ENCODE data around the gene ZNF234.
"Not testable (repeated sequence)": the region's sequence is repeated elsewhere in the genome, so short reads cannot be mapped to it uniquely, and the experiment has no call there.

The ZNF234 gene

DNA sequence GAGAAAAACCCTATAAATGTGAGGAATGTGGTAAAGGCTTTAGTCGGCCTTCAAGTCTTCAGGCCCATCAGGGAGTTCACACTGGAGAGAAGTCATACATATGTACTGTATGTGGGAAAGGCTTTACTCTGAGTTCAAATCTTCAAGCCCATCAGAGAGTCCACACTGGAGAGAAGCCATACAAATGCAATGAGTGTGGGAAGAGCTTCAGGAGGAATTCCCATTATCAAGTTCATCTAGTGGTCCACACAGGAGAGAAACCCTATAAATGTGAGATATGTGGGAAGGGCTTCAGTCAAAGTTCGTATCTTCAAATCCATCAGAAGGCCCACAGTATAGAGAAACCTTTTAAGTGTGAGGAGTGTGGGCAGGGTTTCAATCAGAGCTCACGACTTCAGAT is 35.2 kb downstream of the ZNF234 start:
- DNase-seq: no peak
- H3K9me3 ChIP-seq (ENCODE audit: control insufficient read depth, low read length): peaks cover 46% of the 10 kb centered on the region
- H3K36me3 ChIP-seq (ENCODE audit: control insufficient read depth, insufficient read depth, low read length): peaks cover 51% of the 10 kb centered on the region

DNA sequence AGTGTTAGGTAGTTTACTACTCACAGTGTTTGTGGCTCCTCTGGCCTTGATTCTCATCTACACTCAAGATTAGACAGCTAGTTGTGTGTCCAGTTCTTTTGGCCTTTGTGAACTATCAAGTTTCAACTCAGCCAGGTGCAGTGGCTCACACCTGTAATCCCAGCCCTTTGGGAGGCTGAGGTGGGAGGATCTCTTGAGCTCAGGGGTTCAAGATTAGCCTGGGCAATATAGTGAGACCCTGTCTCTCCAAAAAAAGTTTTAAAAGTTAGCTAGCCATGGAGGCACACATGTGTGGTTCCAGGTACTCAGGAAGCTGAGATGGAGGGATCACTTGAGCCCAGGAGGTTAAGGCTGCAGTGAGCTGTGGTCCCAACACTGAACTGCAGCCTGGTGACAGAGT is 39.6 kb downstream of the ZNF234 start:
- no peaks in the 10 kb centered on the region for H3K27me3 ChIP-seq (replicated peaks; ENCODE audit: control insufficient read depth, insufficient read depth, low read length, poor library complexity, severe bottlenecking)
- H3K4me1 ChIP-seq (ENCODE audit: control insufficient read depth, insufficient read depth, low read length, poor library complexity, severe bottlenecking): no peaks in the 10 kb centered on the region
- DNase-seq: no peak
- peaks cover 7% of the 10 kb centered on the region for H3K36me3 ChIP-seq (ENCODE audit: control insufficient read depth, insufficient read depth, low read length)
- peaks cover 32% of the 10 kb centered on the region for H3K9me3 ChIP-seq (ENCODE audit: control insufficient read depth, low read length)
- H3K4me3 ChIP-seq (ENCODE audit: insufficient read depth, low read depth, low read length, poor library complexity, severe bottlenecking): no peak overlapping the region
- no peak overlapping the region for H3K27ac ChIP-seq (ENCODE audit: insufficient read depth, low read length, poor library complexity, severe bottlenecking)

More for the DNA sequence above, 35.2 kb downstream of the ZNF234 start:
- Histone ChIP-seq H3K27me3 (replicated peaks; ENCODE audit: control insufficient read depth, insufficient read depth, low read length, poor library complexity, severe bottlenecking) (no peaks in the 10 kb centered on the region), H3K27ac (ENCODE audit: insufficient read depth, low read length, poor library complexity, severe bottlenecking) (no peak overlapping the region), H3K4me1 (ENCODE audit: control insufficient read depth, insufficient read depth, low read length, poor library complexity, severe bottlenecking) (no peaks in the 10 kb centered on the region), H3K4me3 (ENCODE audit: insufficient read depth, low read depth, low read length, poor library complexity, severe bottlenecking) (no peak overlapping the region)

DNA sequence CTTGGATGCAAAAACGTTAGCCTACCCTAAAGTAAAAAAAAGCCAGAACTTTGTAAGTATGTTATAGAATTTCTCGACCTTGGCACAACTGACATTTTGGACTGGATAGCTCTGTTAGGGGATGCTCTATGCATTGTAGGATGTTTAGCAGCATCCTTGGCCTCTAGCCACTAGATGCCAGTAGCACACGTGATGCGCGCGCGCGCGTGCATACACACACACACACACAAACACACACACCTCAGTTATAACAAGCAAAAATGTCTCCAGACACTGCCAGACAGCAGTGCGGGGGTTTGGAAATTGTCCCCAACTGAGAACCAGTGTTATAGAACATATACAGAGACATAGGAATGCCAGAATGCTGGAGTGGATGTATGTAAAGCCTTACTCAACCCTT is 40.8 kb downstream of the ZNF234 start:
- H3K9me3 ChIP-seq (ENCODE audit: control insufficient read depth, low read length): peaks cover 25% of the 10 kb centered on the region
- DNase-seq: no peak
- no peak overlapping the region for H3K4me3 ChIP-seq (ENCODE audit: insufficient read depth, low read depth, low read length, poor library complexity, severe bottlenecking)
- no peaks in the 10 kb centered on the region for H3K27me3 ChIP-seq (replicated peaks; ENCODE audit: control insufficient read depth, insufficient read depth, low read length, poor library complexity, severe bottlenecking)
- no peaks in the 10 kb centered on the region for H3K36me3 ChIP-seq (ENCODE audit: control insufficient read depth, insufficient read depth, low read length)
- H3K4me1 ChIP-seq (ENCODE audit: control insufficient read depth, insufficient read depth, low read length, poor library complexity, severe bottlenecking): no peaks in the 10 kb centered on the region
- no peak overlapping the region for H3K27ac ChIP-seq (ENCODE audit: insufficient read depth, low read length, poor library complexity, severe bottlenecking)

DNA sequence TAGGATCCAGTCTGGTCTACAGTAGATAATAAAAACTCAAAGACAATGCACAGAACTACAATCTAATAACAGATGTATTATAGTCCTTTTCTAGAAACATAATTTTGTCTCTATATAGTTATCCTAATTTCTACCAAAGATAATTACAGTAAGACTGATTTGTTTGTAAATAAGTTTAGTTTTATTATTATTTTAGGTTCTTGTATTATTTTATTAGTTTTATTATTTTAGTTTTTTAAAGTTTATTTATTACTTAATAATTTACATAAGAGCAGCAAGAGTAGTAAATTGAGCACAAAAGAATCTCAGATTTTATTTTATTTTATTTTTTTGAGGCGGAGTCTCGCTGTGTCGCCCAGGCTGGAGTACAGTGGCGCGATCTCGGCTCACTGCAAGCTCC is 48.7 kb downstream of the ZNF234 start:
- H3K27ac ChIP-seq (ENCODE audit: insufficient read depth, low read length, poor library complexity, severe bottlenecking): no peak overlapping the region
- no peaks in the 10 kb centered on the region for H3K27me3 ChIP-seq (replicated peaks; ENCODE audit: control insufficient read depth, insufficient read depth, low read length, poor library complexity, severe bottlenecking)
- H3K36me3 ChIP-seq (ENCODE audit: control insufficient read depth, insufficient read depth, low read length): no peaks in the 10 kb centered on the region
- peaks cover 13% of the 10 kb centered on the region for H3K9me3 ChIP-seq (ENCODE audit: control insufficient read depth, low read length)
- DNase-seq: no peak
- H3K4me3 ChIP-seq (ENCODE audit: insufficient read depth, low read depth, low read length, poor library complexity, severe bottlenecking): no peak overlapping the region
- H3K4me1 ChIP-seq (ENCODE audit: control insufficient read depth, insufficient read depth, low read length, poor library complexity, severe bottlenecking): no peaks in the 10 kb centered on the region

DNA sequence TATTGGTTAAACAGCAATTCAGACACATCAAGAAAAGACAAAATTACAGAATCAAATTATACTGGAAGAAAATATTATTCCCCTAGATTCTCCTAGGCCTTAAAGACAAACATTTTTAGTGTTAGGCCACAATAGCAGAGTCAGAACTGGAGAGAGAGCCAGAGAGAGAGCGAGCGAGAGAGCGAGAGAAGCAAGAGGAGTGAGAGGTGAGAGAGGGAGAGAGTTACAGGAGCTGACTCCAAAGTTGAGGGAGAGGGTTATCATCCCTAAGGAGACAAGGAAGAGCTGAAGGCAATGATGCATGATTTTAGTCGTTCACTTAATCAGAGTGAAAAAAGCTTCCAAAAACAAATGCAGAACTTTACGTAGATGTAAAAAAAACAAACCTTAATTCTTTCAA is 50.8 kb downstream of the ZNF234 start:
- Histone ChIP-seq H3K4me3 (ENCODE audit: insufficient read depth, low read depth, low read length, poor library complexity, severe bottlenecking) (no peak overlapping the region), H3K9me3 (ENCODE audit: control insufficient read depth, low read length) (peaks cover 14% of the 10 kb centered on the region), H3K27me3 (replicated peaks; ENCODE audit: control insufficient read depth, insufficient read depth, low read length, poor library complexity, severe bottlenecking) (no peaks in the 10 kb centered on the region), H3K36me3 (ENCODE audit: control insufficient read depth, insufficient read depth, low read length) (no peaks in the 10 kb centered on the region), H3K4me1 (ENCODE audit: control insufficient read depth, insufficient read depth, low read length, poor library complexity, severe bottlenecking) (no peaks in the 10 kb centered on the region), H3K27ac (ENCODE audit: insufficient read depth, low read length, poor library complexity, severe bottlenecking) (no peak overlapping the region)
- no peak for DNase-seq

DNA sequence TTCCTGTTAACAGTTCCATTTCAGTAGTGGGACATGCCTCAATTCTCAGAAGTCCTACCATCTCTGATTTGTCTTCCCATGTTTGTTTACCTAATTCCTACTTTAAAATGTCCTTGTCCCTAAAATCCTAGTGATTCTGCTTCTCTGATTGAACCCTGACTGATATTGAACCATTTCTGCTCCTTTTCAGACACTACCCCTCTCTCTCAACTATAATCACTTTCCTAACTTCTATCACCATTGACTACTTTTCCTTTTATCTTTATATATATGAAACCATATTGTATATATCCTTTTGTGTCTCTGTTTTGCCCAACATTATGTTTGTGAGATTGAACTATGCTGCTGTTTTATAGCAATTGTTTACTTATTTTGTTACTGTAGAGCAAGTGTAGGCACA is 55.4 kb downstream of the ZNF234 start:
- Histone ChIP-seq H3K4me1 (ENCODE audit: control insufficient read depth, insufficient read depth, low read length, poor library complexity, severe bottlenecking) (no peaks in the 10 kb centered on the region), H3K27me3 (replicated peaks; ENCODE audit: control insufficient read depth, insufficient read depth, low read length, poor library complexity, severe bottlenecking) (no peaks in the 10 kb centered on the region), H3K9me3 (ENCODE audit: control insufficient read depth, low read length) (peaks cover 4% of the 10 kb centered on the region), H3K4me3 (ENCODE audit: insufficient read depth, low read depth, low read length, poor library complexity, severe bottlenecking) (no peak overlapping the region), H3K36me3 (ENCODE audit: control insufficient read depth, insufficient read depth, low read length) (no peaks in the 10 kb centered on the region), H3K27ac (ENCODE audit: insufficient read depth, low read length, poor library complexity, severe bottlenecking) (no peak overlapping the region)
- no peak for DNase-seq

DNA sequence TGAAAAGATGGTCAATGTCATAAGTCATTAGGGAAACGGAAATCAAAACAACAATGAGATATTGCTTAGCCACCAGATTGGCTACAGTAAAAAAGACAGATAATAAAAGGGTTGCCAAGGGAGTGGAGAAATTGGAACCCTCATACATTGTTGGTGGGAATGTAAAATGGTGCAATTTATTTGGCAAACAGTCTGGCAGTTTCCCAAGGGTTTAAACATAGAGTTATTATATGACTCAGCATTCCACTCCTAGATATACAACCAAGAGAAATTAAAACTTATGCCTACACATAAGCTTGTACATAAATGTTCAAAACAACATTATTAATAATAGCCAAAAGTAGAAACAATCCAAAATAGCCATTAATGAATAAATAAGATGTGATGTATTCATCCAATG is 61.1 kb downstream of the ZNF234 start:
- DNase-seq: no peak
- Histone ChIP-seq H3K36me3 (ENCODE audit: control insufficient read depth, insufficient read depth, low read length) (no peaks in the 10 kb centered on the region), H3K9me3 (ENCODE audit: control insufficient read depth, low read length) (peaks cover 3% of the 10 kb centered on the region), H3K27me3 (replicated peaks; ENCODE audit: control insufficient read depth, insufficient read depth, low read length, poor library complexity, severe bottlenecking) (no peaks in the 10 kb centered on the region), H3K4me1 (ENCODE audit: control insufficient read depth, insufficient read depth, low read length, poor library complexity, severe bottlenecking) (no peaks in the 10 kb centered on the region), H3K27ac (ENCODE audit: insufficient read depth, low read length, poor library complexity, severe bottlenecking) (no peak overlapping the region), H3K4me3 (ENCODE audit: insufficient read depth, low read depth, low read length, poor library complexity, severe bottlenecking) (no peak overlapping the region)

DNA sequence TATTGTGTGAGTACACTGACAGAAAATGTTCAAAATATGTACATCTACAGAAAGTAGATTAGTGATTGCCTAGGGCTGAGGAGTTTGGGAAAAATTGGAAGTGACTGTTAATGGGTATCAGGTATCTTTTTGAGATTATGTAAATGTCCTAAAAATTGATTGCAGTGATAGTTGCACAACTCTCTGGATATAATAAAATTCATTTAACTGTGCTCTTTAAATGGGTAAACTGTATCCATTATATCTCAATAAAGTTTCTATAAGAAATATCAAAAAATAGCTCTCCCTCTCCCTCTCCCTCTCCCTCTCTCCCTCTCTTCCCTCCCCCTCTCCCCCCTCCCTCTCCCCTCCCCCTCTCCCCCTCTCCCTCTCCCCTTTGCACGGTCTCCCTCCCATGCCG is 61.6 kb downstream of the ZNF234 start:
- no peak overlapping the region for H3K4me3 ChIP-seq (ENCODE audit: insufficient read depth, low read depth, low read length, poor library complexity, severe bottlenecking)
- H3K36me3 ChIP-seq (ENCODE audit: control insufficient read depth, insufficient read depth, low read length): no peaks in the 10 kb centered on the region
- no peaks in the 10 kb centered on the region for H3K4me1 ChIP-seq (ENCODE audit: control insufficient read depth, insufficient read depth, low read length, poor library complexity, severe bottlenecking)
- no peak overlapping the region for H3K27ac ChIP-seq (ENCODE audit: insufficient read depth, low read length, poor library complexity, severe bottlenecking)
- no peaks in the 10 kb centered on the region for H3K27me3 ChIP-seq (replicated peaks; ENCODE audit: control insufficient read depth, insufficient read depth, low read length, poor library complexity, severe bottlenecking)
- DNase-seq: no peak
- peaks cover 3% of the 10 kb centered on the region for H3K9me3 ChIP-seq (ENCODE audit: control insufficient read depth, low read length)

DNA sequence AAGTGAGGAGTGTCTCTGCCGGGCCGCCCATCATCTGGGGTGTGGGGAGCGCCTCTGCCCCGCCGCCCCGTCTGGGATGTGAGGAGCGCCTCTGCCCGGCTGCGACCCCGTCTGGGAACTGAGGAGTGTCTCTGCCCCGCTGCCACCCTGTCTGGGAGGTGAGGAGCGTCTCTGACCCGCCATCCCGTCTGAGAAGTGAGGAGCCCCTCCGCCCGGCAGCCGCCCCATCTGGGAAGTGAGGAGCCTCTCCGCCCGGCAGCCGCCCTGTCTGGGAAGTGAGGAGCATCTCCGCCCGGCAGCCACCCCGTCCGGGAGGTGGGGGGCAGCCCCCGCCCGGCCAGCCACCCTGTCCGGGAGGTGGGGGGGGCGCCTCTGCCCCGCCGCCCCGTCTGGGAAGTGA is 62.5 kb downstream of the ZNF234 start:
- DNase-seq; H3K4me1 ChIP-seq (ENCODE audit: control insufficient read depth, insufficient read depth, low read length, poor library complexity, severe bottlenecking); H3K9me3 ChIP-seq (ENCODE audit: control insufficient read depth, low read length); H3K27me3 ChIP-seq (replicated peaks; ENCODE audit: control insufficient read depth, insufficient read depth, low read length, poor library complexity, severe bottlenecking); H3K36me3 ChIP-seq (ENCODE audit: control insufficient read depth, insufficient read depth, low read length); H3K27ac ChIP-seq (ENCODE audit: insufficient read depth, low read length, poor library complexity, severe bottlenecking); H3K4me3 ChIP-seq (ENCODE audit: insufficient read depth, low read depth, low read length, poor library complexity, severe bottlenecking): not testable (repeated sequence)

DNA sequence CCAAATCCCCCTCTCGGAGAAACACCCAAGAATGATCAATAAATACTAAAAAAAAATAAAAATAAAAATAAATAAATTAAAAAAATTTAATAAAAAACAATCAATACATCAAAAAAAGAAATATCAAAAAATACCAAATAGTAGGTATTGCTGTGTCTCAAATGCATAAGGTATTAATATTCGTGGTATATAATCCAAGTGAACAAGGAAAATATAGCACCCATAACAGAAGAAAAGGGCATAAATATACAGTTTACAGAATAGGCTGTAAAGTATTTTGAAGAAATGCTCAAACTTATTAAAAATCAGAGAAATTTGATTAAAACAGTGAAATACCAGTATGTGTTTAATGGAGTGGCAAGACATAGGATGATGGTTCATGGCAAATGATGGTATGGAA is 63.4 kb downstream of the ZNF234 start:
- H3K4me1 ChIP-seq (ENCODE audit: control insufficient read depth, insufficient read depth, low read length, poor library complexity, severe bottlenecking): no peaks in the 10 kb centered on the region
- no peak overlapping the region for H3K4me3 ChIP-seq (ENCODE audit: insufficient read depth, low read depth, low read length, poor library complexity, severe bottlenecking)
- no peaks in the 10 kb centered on the region for H3K27me3 ChIP-seq (replicated peaks; ENCODE audit: control insufficient read depth, insufficient read depth, low read length, poor library complexity, severe bottlenecking)
- no peak overlapping the region for H3K27ac ChIP-seq (ENCODE audit: insufficient read depth, low read length, poor library complexity, severe bottlenecking)
- H3K36me3 ChIP-seq (ENCODE audit: control insufficient read depth, insufficient read depth, low read length): no peaks in the 10 kb centered on the region
- DNase-seq: no peak
- peaks cover 3% of the 10 kb centered on the region for H3K9me3 ChIP-seq (ENCODE audit: control insufficient read depth, low read length)

Measured in effector memory CD4-positive, alpha-beta T cell (primary cell).